Stimulated activated CD4-positive, alpha-beta T cell treated with anti-CD3 and anti-CD28 coated beads, Interleukin-2, amount 100 ng/mL, for 24 hours (primary cell): ENCODE results near the gene ANKZF1.
"Not testable (repeated sequence)": the region's sequence is repeated elsewhere in the genome, so short reads cannot be mapped to it uniquely, and the experiment has no call there.

Source experiments
- DNase-seq, 2 donors: peaks; one replicate each; pipeline ENCODE4 v3.0.0-alpha.2; 2020

Gene ANKZF1

GRCh38 chr2:219230059-219230540 lies 494 bp downstream of the ANKZF1 start:
- DNase-seq: peak; percentile 56 to 72

GRCh38 chr2:219234331-219234730 lies 4.7 kb downstream of the ANKZF1 start:
- DNase-seq: no peak

DNA sequence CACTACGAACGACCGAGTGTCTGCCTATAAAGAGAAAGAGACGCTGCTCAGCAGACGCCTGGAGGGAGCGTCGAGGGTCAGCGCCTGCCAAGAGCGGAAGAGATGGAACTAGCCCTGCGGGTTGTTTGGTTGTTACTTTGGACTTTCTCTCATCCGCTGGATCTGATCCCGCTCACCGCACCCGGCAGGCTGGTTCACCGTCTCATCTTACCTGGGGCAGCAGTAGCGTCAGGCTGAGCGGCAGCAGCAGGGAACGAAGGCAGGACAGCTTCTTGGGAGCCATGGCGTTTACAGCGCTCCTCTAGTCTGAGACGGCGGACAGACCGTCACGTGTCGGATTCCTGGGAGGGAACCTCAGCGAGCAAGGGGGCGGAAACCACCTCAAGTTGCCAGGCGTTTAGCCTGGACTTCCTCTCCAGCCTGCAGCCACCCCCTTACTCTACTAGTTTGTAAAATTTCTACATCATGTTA lies 13.7 kb downstream of the ANKZF1 start:
- DNase-seq: no peak

DNA sequence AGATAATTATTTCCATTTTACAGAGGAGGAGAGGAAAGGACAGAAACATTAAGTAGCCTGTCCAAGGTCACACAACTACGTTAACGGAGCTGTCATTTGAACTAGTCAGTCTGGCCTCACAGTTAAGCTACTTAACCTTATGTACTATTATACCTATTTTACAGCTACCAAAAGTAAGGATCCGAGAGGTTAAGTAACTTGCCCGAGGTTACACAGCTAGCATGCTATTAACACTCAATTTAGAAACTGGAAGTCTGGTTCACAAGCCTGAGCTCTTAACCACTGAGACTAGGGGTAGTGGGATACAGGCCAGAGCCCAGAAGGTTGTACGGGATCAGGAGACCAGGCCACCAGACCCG lies 15.2 kb downstream of the ANKZF1 start:
- DNase-seq: no peak

DNA sequence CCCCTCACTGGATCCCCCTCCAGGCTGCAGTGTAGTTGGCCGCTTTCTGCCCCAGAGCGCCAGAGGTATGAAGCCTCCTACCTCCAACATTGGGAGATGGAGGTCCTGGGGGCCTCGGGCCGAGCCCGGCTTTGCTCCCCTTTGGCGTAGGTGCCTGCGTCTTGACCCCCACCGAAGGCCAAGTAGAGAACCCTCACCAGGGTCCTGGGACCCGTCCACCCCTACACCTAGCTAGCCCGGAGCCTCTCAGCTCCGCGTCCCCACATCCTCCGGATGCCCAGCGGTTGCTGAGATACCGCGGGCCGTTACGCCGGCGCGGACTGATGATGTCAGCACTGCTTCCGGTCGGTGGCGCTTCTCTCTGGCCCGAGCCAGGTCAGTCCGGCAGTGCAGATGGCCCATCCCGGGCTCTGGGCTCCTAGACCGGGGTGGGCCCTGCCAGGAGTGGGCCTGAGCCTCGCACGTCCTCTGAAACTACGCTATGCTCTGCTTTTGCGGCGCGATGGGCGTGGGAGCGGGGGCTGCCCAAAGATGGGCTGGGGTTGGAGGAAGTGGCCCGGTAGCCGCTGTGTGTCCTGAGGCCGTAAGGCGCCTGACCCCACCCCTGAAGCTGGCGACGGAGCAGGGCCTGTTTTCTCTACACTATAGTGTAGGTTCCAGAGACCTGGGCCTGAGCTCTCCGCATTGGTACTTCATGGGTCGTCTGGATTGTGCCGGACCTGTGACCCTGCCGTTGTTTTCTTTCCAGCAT lies 15.7 kb downstream of the ANKZF1 start, which contains the start of the genes GLB1L and STK16:
Gene GLB1L (minus strand): TSS at position 297 of the 751 bp plus-strand sequence. CDS start 1,871 bp downstream, outside the sequence.
Gene STK16 (plus strand): TSS at position 332 of the 751 bp plus-strand sequence. CDS start 521 bp downstream, outside the sequence.
- DNase-seq: peak; percentile 91 to 94

GRCh38 chr2:219245899-219246230 lies 16.3 kb downstream of the ANKZF1 start:
- peak in 1 of 2 donors; percentile 39 for DNase-seq

- DNase-seq: no peak
Observed at GRCh38 chr2:219246559-219246958, 17.0 kb downstream of the ANKZF1 start.

DNA sequence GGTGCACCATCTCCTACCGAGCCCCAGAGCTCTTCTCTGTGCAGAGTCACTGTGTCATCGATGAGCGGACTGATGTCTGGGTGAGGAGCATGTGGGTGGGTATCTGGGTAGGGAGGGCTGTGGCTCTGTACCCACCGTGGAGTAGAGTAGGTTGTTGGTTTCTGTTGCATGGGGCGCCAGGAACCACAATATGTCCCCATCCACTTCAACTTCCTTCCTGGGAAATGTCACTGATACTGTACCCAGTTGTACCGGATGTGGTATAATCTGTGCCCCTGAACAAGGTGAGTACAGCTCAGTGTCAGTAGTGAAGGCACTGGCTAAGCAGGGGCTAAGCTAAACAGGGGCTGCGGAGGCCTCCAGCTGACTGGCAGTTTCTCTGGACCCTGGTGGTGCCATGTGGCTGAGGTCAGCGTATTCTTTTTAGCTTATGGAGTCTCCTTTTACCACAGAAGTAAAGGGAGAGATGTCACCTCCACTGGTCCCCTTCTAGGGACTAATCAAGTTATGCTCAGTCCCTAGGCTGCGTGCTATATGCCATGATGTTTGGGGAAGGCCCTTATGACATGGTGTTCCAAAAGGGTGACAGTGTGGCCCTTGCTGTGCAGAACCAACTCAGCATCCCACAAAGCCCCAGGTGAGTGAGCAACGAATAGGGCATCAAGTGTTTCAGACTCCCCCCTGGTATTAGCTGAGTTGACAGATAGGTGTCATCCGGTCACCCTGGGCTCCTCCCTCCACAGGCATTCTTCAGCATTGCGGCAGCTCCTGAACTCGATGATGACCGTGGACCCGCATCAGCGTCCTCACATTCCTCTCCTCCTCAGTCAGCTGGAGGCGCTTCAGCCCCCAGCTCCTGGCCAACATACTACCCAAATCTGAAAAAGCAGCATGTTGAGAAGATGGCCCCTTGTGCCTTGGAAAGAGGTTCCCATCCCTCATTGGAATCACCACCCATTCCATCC lies 18.4 kb downstream of the ANKZF1 start:
- peak; percentile 61 to 63 for DNase-seq

DNA sequence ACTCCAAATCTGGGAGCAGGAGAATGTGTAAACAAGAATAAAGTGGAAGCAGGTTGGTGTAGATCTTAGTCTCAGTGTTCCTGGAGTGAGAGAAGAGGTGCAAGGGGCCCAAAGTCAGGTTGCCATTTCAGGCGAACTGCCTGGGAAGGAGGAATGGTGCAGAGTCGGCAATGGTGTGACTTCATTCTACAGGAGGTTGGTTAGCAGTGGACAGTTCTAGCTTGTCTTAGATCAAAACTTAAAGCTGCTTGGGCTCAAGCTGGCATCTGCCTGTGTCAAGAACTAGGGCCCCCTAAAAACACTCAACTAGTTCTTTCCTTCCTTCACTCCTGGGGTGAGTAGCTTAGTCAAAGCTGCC lies 19.2 kb downstream of the ANKZF1 start:
- no peak for DNase-seq

GRCh38 chr2:219249203-219249980 lies 19.8 kb downstream of the ANKZF1 start:
- peak; percentile 37 to 50 for DNase-seq

GRCh38 chr2:219250049-219250781 lies 20.6 kb downstream of the ANKZF1 start:
- no peak for DNase-seq

DNA sequence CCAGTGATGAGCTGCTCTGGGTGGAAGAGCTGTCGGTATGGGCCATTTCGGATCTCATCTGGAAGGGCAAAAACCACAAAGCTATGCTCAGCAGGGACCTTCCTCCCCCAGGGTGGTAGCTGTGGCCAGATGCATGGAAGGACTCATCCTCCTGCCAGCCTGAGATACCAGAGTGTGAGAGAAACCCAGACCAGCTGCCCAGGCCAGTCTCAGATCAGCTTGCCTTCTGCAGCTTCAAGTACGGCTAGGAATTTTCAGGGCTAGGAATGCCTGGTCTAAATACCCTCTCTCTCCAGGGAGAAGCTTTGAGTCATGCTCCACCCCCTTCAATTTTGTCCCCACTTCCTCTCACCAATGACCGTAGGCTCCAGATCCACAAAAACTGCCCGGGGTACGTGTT lies 22.1 kb downstream of the ANKZF1 start:
- no peak for DNase-seq

DNA sequence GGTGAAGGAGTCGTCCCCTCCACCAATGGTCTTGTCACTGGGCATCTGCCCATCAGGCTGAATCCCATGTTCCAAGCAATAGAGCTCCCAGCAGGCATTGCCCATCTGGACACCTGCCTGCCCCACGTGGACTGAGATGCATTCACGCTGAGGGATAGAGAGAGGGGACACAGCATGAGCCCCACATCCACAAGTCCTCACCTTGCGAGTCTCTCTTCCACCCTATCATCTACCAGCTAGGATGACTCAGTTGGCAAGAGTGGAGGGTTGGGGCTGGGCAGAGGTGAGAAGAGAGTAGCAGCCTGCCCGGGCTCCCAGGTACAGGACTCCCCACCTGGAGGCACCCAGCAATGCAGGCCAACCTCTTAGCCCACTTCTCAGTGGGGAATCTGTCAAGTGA lies 22.5 kb downstream of the ANKZF1 start:
- DNase-seq: peak; percentile 41 to 42

GRCh38 chr2:219252570-219252899 lies 22.9 kb downstream of the ANKZF1 start:
- peak in 1 of 2 donors; percentile 56 for DNase-seq

GRCh38 chr2:219252900-219253752 lies 23.5 kb downstream of the ANKZF1 start, which contains the start of gene TUBA4B:
Gene TUBA4B, plus strand, starts transcription at chr2:219253243. Its CDS starts 165 bp downstream, at chr2:219253408.
- DNase-seq: peak; percentile 51 to 68

DNA sequence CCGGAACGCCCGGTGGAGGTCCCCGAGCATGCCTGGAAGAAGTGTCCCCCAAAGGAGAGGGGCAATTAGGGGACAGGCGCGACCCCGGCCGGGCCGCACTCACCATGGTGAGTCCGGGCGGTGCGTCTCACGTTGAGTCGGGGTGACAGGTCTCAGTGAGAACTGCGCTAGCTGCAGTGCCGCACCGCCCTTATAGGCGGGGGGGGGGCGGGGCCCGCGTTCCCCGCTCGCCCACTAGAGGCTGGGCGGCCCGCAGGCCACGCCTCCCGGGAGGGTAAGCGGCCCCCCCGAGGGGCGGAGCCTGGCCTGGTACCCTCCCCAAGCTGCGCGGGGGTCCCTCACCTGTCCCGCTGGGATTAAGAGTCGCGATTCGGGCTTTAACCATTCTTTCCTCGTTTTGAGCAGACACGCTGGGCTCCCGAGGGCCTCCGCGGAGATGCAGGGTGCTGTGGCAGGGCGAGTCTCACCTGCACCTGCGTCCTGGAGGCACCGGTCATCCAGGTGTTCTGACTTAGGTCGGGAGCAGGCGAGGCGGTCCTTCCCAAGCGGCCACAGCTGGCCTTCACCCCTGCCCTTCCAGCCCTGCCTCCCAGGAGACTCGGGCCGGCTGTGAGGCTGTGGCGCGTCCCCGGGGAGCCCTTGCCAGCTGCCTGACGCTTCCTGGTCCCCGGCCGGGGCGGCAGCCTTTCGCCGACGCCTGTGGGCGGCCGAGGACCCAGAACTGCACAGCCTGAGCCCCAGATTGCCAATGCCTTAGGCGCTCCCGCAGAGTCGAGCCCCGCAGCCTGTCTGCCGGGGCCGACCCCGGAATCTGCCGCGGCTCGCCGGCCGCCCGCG lies 24.4 kb downstream of the ANKZF1 start, which contains the start of gene TUBA4A:
Gene TUBA4A (minus strand): TSS at position 166 of the 837 bp plus-strand sequence. CDS start 60 bp downstream, at position 106.
- DNase-seq: peak; percentile 91 to 92

GRCh38 chr2:219254590-219255201 lies 25.1 kb downstream of the ANKZF1 start:
- peak; percentile 26 to 49 for DNase-seq

DNA sequence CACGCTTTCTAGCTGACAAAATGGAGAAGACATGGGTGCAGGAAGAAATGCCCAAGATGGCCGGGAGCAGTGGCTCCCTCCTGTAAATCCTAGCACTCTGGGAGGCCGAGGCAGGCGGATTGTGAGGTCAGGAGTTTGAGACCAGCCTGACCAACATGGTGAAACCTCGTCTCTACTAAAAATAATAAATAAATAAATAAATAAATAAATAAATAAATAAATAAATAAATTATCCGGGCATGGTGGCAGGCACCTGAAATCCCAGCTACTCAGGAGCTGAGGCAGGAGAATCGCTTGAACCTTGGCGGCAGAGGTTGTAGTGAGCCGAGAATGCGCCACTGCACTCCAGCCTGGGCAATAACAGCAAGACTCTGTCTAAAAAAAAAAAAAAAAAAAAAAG lies 29.3 kb downstream of the ANKZF1 start:
- DNase-seq: not testable (repeated sequence)
